ENCODE measurements around the gene LCE6A.

DNA sequence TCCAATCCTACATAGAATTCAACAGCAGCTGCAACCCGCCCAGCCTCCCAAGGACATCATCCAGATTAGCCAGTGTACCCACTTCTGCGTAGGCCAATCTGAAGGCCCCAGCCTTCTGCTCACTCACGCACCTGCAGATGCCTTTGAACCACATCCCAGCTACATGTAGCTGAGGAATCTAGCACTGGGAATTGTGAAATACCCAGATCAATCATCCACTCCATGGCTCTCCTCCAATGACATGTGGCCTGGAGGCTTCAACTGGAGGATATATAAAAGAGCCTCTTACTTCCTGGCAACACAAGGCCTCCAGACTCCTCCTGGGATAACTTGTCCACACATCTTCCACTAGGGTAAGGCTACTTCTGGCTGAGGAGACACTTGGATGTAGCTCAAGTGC lies at the start of gene LCE6A:
- TF ChIP-seq POLR2A (IDR thresholded peaks at IDR 0.05): no peak
- TF ChIP-seq, protein P1, sequence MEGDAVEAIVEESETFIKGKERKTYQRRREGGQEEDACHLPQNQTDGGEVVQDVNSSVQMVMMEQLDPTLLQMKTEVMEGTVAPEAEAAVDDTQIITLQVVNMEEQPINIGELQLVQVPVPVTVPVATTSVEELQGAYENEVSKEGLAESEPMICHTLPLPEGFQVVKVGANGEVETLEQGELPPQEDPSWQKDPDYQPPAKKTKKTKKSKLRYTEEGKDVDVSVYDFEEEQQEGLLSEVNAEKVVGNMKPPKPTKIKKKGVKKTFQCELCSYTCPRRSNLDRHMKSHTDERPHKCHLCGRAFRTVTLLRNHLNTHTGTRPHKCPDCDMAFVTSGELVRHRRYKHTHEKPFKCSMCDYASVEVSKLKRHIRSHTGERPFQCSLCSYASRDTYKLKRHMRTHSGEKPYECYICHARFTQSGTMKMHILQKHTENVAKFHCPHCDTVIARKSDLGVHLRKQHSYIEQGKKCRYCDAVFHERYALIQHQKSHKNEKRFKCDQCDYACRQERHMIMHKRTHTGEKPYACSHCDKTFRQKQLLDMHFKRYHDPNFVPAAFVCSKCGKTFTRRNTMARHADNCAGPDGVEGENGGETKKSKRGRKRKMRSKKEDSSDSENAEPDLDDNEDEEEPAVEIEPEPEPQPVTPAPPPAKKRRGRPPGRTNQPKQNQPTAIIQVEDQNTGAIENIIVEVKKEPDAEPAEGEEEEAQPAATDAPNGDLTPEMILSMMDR (IDR thresholded peaks at IDR 0.05): no peak
